ENCODE results near the gene FAF1.

- TF ChIP-seq NFRKB (IDR thresholded peaks at IDR 0.05) (no peak), SUZ12 (IDR thresholded peaks at IDR 0.05) (no peak), TARDBP (IDR thresholded peaks at IDR 0.05) (no peak), BHLHE40 (IDR thresholded peaks at IDR 0.05; ENCODE audit: borderline replicate concordance) (no peak)
These were observed 40.6 kb upstream of the FAF1 start for GRCh38 chr1:51000651-51001050.
